ENCODE data around the gene TNXB. TPM values are rescaled to one million over a fixed set of nuclear protein-coding genes. Genes with fewer than 3 reads are reported as not detected.

Gene TNXB
- total RNA-seq, 1 experiment from 2014 or later: 0.22 TPM

GRCh38 chr6:32111424-32112066 lies 2.4 kb upstream of the TNXB start:
- Histone ChIP-seq H3K4me1 (ENCODE audit: low read length) (no peaks in the 10 kb centered on the region), H3K9me2 (replicated peaks; ENCODE audit: insufficient read depth, low read length) (no peaks in the 10 kb centered on the region), H3K27me3 (ENCODE audit: low read length) (no peaks in the 10 kb centered on the region), H3K79me2 (ENCODE audit: low read length) (no peaks in the 10 kb centered on the region), H3K9ac (ENCODE audit: low read length) (no peak overlapping the region), H4K20me1 (ENCODE audit: insufficient read depth, low read depth, low read length) (no peaks in the 10 kb centered on the region), H3K27ac (ENCODE audit: low read length) (no peak overlapping the region), H3K36me3 (ENCODE audit: insufficient read depth, low read length) (peaks cover 3% of the 10 kb centered on the region), H3K4me2 (ENCODE audit: low read depth, low read length, poor library complexity, severe bottlenecking) (no peak overlapping the region), H3K9me3 (ENCODE audit: low read length) (no peaks in the 10 kb centered on the region), H2AFZ (ENCODE audit: low read length) (no peak overlapping the region), H3K4me3 (ENCODE audit: low read length) (no peak overlapping the region)
- DNase-seq: no peak

- Histone ChIP-seq H3K27me3 (ENCODE audit: low read length) (no peaks in the 10 kb centered on the region), H3K9ac (ENCODE audit: low read length) (no peak overlapping the region), H3K9me2 (replicated peaks; ENCODE audit: insufficient read depth, low read length) (no peaks in the 10 kb centered on the region), H3K36me3 (ENCODE audit: insufficient read depth, low read length) (peaks cover 3% of the 10 kb centered on the region; the same call in 1 of the 2 replicates), H3K4me3 (ENCODE audit: low read length) (no peak overlapping the region), H3K79me2 (ENCODE audit: low read length) (no peaks in the 10 kb centered on the region), H3K9me3 (ENCODE audit: low read length) (no peaks in the 10 kb centered on the region), H4K20me1 (ENCODE audit: insufficient read depth, low read depth, low read length) (no peaks in the 10 kb centered on the region), H3K4me1 (ENCODE audit: low read length) (no peaks in the 10 kb centered on the region), H2AFZ (ENCODE audit: low read length) (no peak overlapping the region), H3K4me2 (ENCODE audit: low read depth, low read length, poor library complexity, severe bottlenecking) (no peak overlapping the region), H3K27ac (ENCODE audit: low read length) (no peak overlapping the region)
- no peak for DNase-seq
Measured at GRCh38 chr6:32110632-32111031, 1.5 kb upstream of the TNXB start.

- Histone ChIP-seq H3K4me3 (ENCODE audit: low read length) (no peak overlapping the region), H3K27me3 (ENCODE audit: low read length) (no peaks in the 10 kb centered on the region), H2AFZ (ENCODE audit: low read length) (no peak overlapping the region), H3K9me3 (ENCODE audit: low read length) (no peaks in the 10 kb centered on the region), H3K9ac (ENCODE audit: low read length) (no peak overlapping the region), H3K79me2 (ENCODE audit: low read length) (no peaks in the 10 kb centered on the region), H3K4me1 (ENCODE audit: low read length) (no peaks in the 10 kb centered on the region), H3K36me3 (ENCODE audit: insufficient read depth, low read length) (peaks cover 1% of the 10 kb centered on the region; the same call in 1 of the 2 replicates), H3K4me2 (ENCODE audit: low read depth, low read length, poor library complexity, severe bottlenecking) (no peak overlapping the region), H3K9me2 (replicated peaks; ENCODE audit: insufficient read depth, low read length) (no peaks in the 10 kb centered on the region), H4K20me1 (ENCODE audit: insufficient read depth, low read depth, low read length) (no peaks in the 10 kb centered on the region), H3K27ac (ENCODE audit: low read length) (no peak overlapping the region)
- no peak for DNase-seq
Measured at GRCh38 chr6:32109765-32110160, 625 bp upstream of the TNXB start.

- no peak overlapping the region for H3K9ac ChIP-seq (ENCODE audit: low read length)
- H3K9me2 ChIP-seq (replicated peaks; ENCODE audit: insufficient read depth, low read length): no peaks in the 10 kb centered on the region
- DNase-seq: no peak
- no peak overlapping the region for H2AFZ ChIP-seq (ENCODE audit: low read length)
- no peak overlapping the region for H3K27ac ChIP-seq (ENCODE audit: low read length)
- no peaks in the 10 kb centered on the region for H3K27me3 ChIP-seq (ENCODE audit: low read length)
- H3K4me2 ChIP-seq (ENCODE audit: low read depth, low read length, poor library complexity, severe bottlenecking): no peak overlapping the region
- H3K4me3 ChIP-seq (ENCODE audit: low read length): no peak overlapping the region
- no peaks in the 10 kb centered on the region for H3K79me2 ChIP-seq (ENCODE audit: low read length)
- no peaks in the 10 kb centered on the region for H3K36me3 ChIP-seq (ENCODE audit: insufficient read depth, low read length)
- no peaks in the 10 kb centered on the region for H3K9me3 ChIP-seq (ENCODE audit: low read length)
- no peaks in the 10 kb centered on the region for H4K20me1 ChIP-seq (ENCODE audit: insufficient read depth, low read depth, low read length)
- H3K4me1 ChIP-seq (ENCODE audit: low read length): no peaks in the 10 kb centered on the region
Measured at GRCh38 chr6:32108727-32109113, 418 bp downstream of the TNXB start.

- H3K4me3 ChIP-seq (ENCODE audit: low read length): no peak overlapping the region
Measured at GRCh38 chr6:32108094-32108627, 977 bp downstream of the TNXB start.

GRCh38 chr6:32107406-32107805 lies 1.7 kb downstream of the TNXB start:
- H3K4me2 ChIP-seq (ENCODE audit: low read depth, low read length, poor library complexity, severe bottlenecking): no peak overlapping the region
- no peak overlapping the region for H2AFZ ChIP-seq (ENCODE audit: low read length)
- H4K20me1 ChIP-seq (ENCODE audit: insufficient read depth, low read depth, low read length): no peaks in the 10 kb centered on the region
- H3K4me1 ChIP-seq (ENCODE audit: low read length): no peaks in the 10 kb centered on the region
- H3K9me2 ChIP-seq (replicated peaks; ENCODE audit: insufficient read depth, low read length): no peaks in the 10 kb centered on the region
- no peak overlapping the region for H3K27ac ChIP-seq (ENCODE audit: low read length)
- DNase-seq: no peak
- H3K79me2 ChIP-seq (ENCODE audit: low read length): no peaks in the 10 kb centered on the region
- no peaks in the 10 kb centered on the region for H3K27me3 ChIP-seq (ENCODE audit: low read length)
- no peaks in the 10 kb centered on the region for H3K36me3 ChIP-seq (ENCODE audit: insufficient read depth, low read length)
- no peak overlapping the region for H3K9ac ChIP-seq (ENCODE audit: low read length)
- no peak overlapping the region for H3K4me3 ChIP-seq (ENCODE audit: low read length)
- H3K9me3 ChIP-seq (ENCODE audit: low read length): no peaks in the 10 kb centered on the region

More at GRCh38 chr6:32108094-32108627, 977 bp downstream of the TNXB start:
- Histone ChIP-seq H2AFZ (ENCODE audit: low read length) (no peak overlapping the region), H3K79me2 (ENCODE audit: low read length) (no peaks in the 10 kb centered on the region), H3K4me1 (ENCODE audit: low read length) (no peaks in the 10 kb centered on the region), H3K27me3 (ENCODE audit: low read length) (no peaks in the 10 kb centered on the region), H3K9ac (ENCODE audit: low read length) (no peak overlapping the region), H3K9me3 (ENCODE audit: low read length) (no peaks in the 10 kb centered on the region), H3K36me3 (ENCODE audit: insufficient read depth, low read length) (no peaks in the 10 kb centered on the region), H4K20me1 (ENCODE audit: insufficient read depth, low read depth, low read length) (no peaks in the 10 kb centered on the region), H3K4me2 (ENCODE audit: low read depth, low read length, poor library complexity, severe bottlenecking) (no peak overlapping the region), H3K9me2 (replicated peaks; ENCODE audit: insufficient read depth, low read length) (no peaks in the 10 kb centered on the region), H3K27ac (ENCODE audit: low read length) (no peak overlapping the region)
- DNase-seq: no peak

- no peaks in the 10 kb centered on the region for H3K27me3 ChIP-seq (ENCODE audit: low read length)
- no peak overlapping the region for H3K9ac ChIP-seq (ENCODE audit: low read length)
- no peaks in the 10 kb centered on the region for H3K9me3 ChIP-seq (ENCODE audit: low read length)
- H3K4me3 ChIP-seq (ENCODE audit: low read length): no peak overlapping the region
- H3K4me1 ChIP-seq (ENCODE audit: low read length): no peaks in the 10 kb centered on the region
- no peak for DNase-seq
- H2AFZ ChIP-seq (ENCODE audit: low read length): no peak overlapping the region
- no peak overlapping the region for H3K4me2 ChIP-seq (ENCODE audit: low read depth, low read length, poor library complexity, severe bottlenecking)
- H3K27ac ChIP-seq (ENCODE audit: low read length): no peak overlapping the region
- no peaks in the 10 kb centered on the region for H3K36me3 ChIP-seq (ENCODE audit: insufficient read depth, low read length)
- no peaks in the 10 kb centered on the region for H3K79me2 ChIP-seq (ENCODE audit: low read length)
- no peaks in the 10 kb centered on the region for H4K20me1 ChIP-seq (ENCODE audit: insufficient read depth, low read depth, low read length)
- H3K9me2 ChIP-seq (replicated peaks; ENCODE audit: insufficient read depth, low read length): no peaks in the 10 kb centered on the region
Measured at GRCh38 chr6:32105433-32105832, 3.7 kb downstream of the TNXB start.

- no peak overlapping the region for H3K4me2 ChIP-seq (ENCODE audit: low read depth, low read length, poor library complexity, severe bottlenecking)
- H3K27me3 ChIP-seq (ENCODE audit: low read length): no peaks in the 10 kb centered on the region
- H3K9me3 ChIP-seq (ENCODE audit: low read length): no peaks in the 10 kb centered on the region
- no peaks in the 10 kb centered on the region for H3K4me1 ChIP-seq (ENCODE audit: low read length)
- H3K9ac ChIP-seq (ENCODE audit: low read length): no peak overlapping the region
- no peak overlapping the region for H3K27ac ChIP-seq (ENCODE audit: low read length)
- H3K9me2 ChIP-seq (replicated peaks; ENCODE audit: insufficient read depth, low read length): no peaks in the 10 kb centered on the region
- no peaks in the 10 kb centered on the region for H3K79me2 ChIP-seq (ENCODE audit: low read length)
- no peak overlapping the region for H2AFZ ChIP-seq (ENCODE audit: low read length)
- H3K36me3 ChIP-seq (ENCODE audit: insufficient read depth, low read length): no peaks in the 10 kb centered on the region
- no peak overlapping the region for H3K4me3 ChIP-seq (ENCODE audit: low read length)
- no peak for DNase-seq
- H4K20me1 ChIP-seq (ENCODE audit: insufficient read depth, low read depth, low read length): no peaks in the 10 kb centered on the region
Measured at GRCh38 chr6:32102255-32102654, 6.9 kb downstream of the TNXB start.
